PFSK-1 (cell line): ENCODE data around the gene BCAS3.

Experiments used
- FOXP2 ChIP-seq: optimal IDR thresholded peaks from 2 replicates; pipeline ENCODE3; 2011; ENCODE audit warnings: borderline replicate concordance, control low read depth, inconsistent platforms; ENCODE audit not compliant: insufficient read depth; ENCODE audit errors: extremely low read length, extremely low read depth
- POLR2AphosphoS5 ChIP-seq: IDR thresholded peaks from 2 replicates; pipeline ENCODE4 v1.6.1; 2012; ENCODE audit warnings: low read depth, mild to moderate bottlenecking, control low read depth, low read length, moderate library complexity
- SIN3A ChIP-seq: IDR thresholded peaks from 2 replicates; pipeline ENCODE4 v1.6.1; 2012; ENCODE audit warnings: mild to moderate bottlenecking, low read length, moderate library complexity, borderline replicate concordance; ENCODE audit not compliant: insufficient read depth
- TAF1 ChIP-seq: IDR thresholded peaks from 2 replicates; pipeline ENCODE4 v1.6.1; 2012; ENCODE audit warnings: low read length, control low read depth, borderline replicate concordance; ENCODE audit not compliant: insufficient read depth
- TF ChIP-seq, protein P1 (sequence below), 2 experiments: IDR thresholded peaks; 2 replicates each; pipeline versions ENCODE4 v1.6.1 to v1.8.0; 2011 to 2012; ENCODE audit warnings: low read depth in 2 of 2, low read length in 2 of 2, control low read depth in 1 of 2, inconsistent platforms in 1 of 2, mild to moderate bottlenecking in 1 of 2, moderate library complexity in 1 of 2; ENCODE audit not compliant: insufficient read depth in 1 of 2

The BCAS3 gene

DNA sequence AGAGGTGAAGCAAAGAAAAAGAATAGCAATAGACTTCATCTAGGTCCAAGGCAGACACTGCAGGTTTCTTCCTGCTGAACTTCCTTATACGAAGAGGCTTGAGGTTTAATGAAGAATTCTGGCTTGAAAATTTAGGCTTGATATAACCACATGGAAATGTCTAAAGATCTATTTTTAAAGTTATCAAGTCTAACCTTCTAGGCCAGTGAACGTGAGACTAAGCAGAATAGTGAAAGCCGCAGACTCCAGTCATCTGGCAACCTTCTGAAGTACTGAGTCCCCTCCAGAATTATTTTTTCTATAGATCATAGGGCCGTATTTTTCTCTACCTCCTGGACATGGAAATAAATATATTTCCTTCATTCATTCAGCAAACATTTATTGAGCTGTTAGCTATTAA, 333.6 kb downstream of the BCAS3 start:
- TF ChIP-seq, protein P1, sequence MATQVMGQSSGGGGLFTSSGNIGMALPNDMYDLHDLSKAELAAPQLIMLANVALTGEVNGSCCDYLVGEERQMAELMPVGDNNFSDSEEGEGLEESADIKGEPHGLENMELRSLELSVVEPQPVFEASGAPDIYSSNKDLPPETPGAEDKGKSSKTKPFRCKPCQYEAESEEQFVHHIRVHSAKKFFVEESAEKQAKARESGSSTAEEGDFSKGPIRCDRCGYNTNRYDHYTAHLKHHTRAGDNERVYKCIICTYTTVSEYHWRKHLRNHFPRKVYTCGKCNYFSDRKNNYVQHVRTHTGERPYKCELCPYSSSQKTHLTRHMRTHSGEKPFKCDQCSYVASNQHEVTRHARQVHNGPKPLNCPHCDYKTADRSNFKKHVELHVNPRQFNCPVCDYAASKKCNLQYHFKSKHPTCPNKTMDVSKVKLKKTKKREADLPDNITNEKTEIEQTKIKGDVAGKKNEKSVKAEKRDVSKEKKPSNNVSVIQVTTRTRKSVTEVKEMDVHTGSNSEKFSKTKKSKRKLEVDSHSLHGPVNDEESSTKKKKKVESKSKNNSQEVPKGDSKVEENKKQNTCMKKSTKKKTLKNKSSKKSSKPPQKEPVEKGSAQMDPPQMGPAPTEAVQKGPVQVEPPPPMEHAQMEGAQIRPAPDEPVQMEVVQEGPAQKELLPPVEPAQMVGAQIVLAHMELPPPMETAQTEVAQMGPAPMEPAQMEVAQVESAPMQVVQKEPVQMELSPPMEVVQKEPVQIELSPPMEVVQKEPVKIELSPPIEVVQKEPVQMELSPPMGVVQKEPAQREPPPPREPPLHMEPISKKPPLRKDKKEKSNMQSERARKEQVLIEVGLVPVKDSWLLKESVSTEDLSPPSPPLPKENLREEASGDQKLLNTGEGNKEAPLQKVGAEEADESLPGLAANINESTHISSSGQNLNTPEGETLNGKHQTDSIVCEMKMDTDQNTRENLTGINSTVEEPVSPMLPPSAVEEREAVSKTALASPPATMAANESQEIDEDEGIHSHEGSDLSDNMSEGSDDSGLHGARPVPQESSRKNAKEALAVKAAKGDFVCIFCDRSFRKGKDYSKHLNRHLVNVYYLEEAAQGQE (IDR thresholded peaks at IDR 0.05; ENCODE audit: insufficient read depth in 1 of 2, low read depth in 2 of 2, low read length in 2 of 2) = no peak
- TF ChIP-seq POLR2AphosphoS5 (no peak), SIN3A (no peak), TAF1 (no peak), FOXP2 (no peak)

DNA sequence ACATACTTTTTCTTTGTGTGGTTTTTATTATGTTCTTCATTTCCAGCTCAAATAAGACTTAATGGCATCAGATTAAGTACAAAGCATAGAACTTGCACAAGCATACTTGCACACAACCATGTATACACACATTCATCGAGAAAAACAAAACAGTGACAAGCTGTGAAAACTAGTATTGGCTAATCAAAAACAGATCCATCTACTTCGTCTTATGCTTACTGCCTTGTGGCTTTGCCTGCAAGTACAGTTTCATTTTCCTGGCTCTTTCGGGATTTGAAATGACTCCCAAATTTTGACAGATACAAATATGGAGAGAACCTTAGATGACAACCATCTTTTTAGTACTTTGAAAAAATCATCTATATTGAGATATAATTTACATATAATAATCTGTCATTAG, 338.3 kb downstream of the BCAS3 start:
- TF ChIP-seq, protein P1 (IDR thresholded peaks at IDR 0.05; ENCODE audit: insufficient read depth in 1 of 2, low read depth in 2 of 2, low read length in 2 of 2) = no peak
- TF ChIP-seq POLR2AphosphoS5 (no peak), TAF1 (no peak), SIN3A (no peak)

DNA sequence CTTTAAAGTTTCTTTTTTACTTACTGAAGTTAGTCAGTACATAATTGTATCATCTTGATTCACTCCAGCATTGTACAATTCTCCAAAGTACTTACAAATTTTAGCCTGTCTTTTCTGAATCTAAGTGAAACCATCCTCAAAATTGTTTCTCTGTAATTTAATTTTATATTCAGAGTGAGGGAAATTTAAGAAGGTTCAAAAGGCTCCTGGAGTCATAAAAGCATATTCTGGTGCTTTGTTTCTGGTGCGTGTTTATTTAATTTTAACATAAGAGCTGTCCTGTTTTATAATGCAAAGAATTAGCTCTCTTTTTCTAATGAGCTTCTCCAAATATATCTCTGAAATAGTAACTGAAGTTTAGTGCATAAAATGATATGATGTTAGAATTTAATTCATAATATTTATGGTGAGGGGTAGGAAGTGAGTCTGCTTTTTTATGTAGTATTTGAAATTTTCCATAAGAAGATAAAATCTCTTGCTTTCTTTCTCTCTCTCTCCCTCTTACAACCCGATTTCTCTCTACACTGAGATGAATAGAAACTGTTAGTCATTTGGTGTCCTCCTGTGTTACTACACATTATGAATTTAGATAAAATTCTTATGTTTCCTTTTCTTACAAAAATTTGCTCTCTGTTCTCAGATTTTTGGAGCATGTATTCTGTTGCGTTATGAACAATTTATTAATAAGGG, 339.8 kb downstream of the BCAS3 start:
- TF ChIP-seq SIN3A (no peak), TAF1 (no peak), POLR2AphosphoS5 (no peak), FOXP2 (no peak)
- TF ChIP-seq, protein P1 (IDR thresholded peaks at IDR 0.05; ENCODE audit: insufficient read depth in 1 of 2, low read depth in 2 of 2, low read length in 2 of 2) = no peak

DNA sequence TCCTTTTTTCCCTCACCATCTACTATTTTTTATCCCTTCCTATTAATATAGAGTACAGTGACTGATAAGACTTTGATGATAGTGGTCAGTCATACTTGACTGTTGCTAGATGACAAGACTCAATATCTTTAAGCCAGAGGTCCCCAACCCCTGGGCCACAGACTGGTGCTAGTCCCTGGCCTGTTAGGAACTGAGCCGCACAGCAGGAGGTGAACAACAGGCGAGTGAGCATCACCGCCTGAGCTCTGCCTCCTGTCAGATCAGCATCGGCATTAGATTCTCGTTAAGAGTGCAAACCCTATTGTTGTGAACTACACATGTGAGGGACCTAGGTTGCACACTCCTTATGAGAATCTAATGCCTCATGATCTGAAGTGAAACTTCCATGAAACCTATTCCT, 341.3 kb downstream of the BCAS3 start:
- no peak for TF ChIP-seq FOXP2
- no peak for TF ChIP-seq TAF1
- TF ChIP-seq, protein P1 (IDR thresholded peaks at IDR 0.05; ENCODE audit: insufficient read depth in 1 of 2, low read depth in 2 of 2, low read length in 2 of 2) = no peak
- TF ChIP-seq SIN3A = no peak
- TF ChIP-seq POLR2AphosphoS5 = no peak

DNA sequence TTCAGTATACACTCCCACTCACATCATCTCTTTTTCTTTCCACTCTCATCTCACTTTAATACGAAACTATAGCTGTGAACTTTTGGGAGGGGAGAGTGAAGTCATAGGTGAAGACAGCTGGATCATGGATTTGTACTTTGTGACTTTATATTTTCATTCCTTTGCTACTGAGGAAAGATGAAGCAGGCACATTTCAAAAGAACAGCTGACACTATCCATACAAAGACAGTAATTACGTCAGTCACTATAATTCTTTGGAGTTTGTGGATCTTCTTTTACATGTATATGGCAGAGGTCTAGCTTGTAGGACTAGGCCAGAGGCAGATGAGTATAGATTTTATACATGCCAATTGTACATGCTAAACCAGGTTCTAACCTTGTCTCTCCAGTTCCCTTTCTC, 346.3 kb downstream of the BCAS3 start:
- TF ChIP-seq, protein P1 (IDR thresholded peaks at IDR 0.05; ENCODE audit: insufficient read depth in 1 of 2, low read depth in 2 of 2, low read length in 2 of 2) = no peak
- no peak for TF ChIP-seq SIN3A
- no peak for TF ChIP-seq FOXP2
- no peak for TF ChIP-seq TAF1
- no peak for TF ChIP-seq POLR2AphosphoS5
